Nucleus accumbens (tissue), 56 donors: ENCODE measurements around the gene FAM229A.
"Not testable (repeated sequence)": the region's sequence is repeated elsewhere in the genome, so short reads cannot be mapped to it uniquely, and the experiment has no call there.

Source experiments
- DNase-seq, 56 donors: peaks; one replicate each; lab custom pipeline; 2025; lab: John Stamatoyannopoulos, UW

FAM229A gene, protein sequence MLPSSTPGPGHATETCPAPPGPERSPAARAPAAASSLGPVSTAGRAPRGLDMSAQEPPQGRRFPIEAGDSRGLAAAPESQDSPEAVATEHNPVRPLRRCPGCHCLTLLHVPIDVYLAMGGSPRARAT

DNA sequence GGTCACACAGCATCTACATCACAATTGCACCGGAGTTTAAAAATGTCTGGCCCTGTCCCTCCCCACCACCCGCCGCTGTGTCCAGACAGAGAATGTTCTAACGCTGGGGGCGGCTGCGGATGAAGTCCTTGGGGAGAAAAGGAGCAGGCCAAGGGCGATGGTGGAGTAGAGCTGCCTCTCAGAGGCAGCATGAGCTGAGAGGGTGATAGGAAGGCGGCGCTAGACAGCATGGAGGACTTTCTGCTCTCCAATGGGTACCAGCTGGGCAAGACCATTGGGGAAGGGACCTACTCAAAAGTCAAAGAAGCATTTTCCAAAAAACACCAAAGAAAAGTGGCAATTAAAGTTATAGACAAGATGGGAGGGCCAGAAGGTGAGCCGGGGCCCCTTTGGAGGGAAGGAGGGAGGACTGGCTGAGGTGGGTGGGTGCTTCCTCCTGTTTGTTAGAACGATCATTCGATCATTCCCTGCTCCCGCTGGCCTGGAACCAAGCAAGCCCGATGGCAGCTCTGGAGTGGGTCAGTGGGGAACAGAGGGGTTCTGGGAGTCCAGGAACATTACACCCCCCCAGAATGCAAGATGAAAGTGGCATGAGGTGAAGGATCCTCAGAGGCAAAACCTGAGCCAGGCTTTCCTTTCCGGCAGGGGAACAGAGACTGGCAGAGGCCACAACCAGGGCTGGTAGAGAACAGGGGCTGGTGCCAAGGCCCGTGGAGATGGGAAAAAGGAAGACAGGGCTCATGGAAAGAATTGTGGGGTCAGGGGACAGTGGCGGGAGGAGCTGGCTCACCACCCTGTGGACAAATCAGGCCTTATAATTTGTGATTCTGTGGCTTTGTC, at the start of gene FAM229A, which contains the start of gene TSSK3:
Gene FAM229A (minus strand): TSS at position 12 of the 840 bp plus-strand sequence. CDS start 394 bp downstream, outside the sequence.
Gene TSSK3 (plus strand): TSS at position 66 of the 840 bp plus-strand sequence. CDS start 163 bp downstream, at position 229.
- DNase-seq: peak in 3 of 56 donors; percentile 56 to 91 (median 58)

DNA sequence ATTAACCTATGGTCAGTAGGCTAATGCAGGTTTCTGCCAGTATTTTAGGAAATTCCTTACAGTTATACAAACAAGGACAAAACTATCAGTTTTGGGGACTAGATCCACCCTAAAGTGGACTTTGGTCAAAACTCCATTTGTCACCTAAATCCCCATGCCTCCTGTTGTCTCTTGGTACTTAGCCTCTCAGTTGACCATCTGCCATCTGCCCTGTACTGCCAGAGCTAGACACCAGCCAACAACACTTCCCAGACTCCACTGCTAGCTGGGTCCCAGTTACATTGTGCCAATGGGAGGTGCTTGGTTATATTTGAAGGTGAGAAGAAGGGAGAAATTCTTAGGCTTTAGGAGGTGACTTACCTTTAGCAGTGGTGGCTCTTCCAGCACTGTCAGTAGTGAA, 49.0 kb upstream of the FAM229A start:
- DNase-seq: no peak

GRCh38 chr1:32406629-32407111, 44.4 kb upstream of the FAM229A start:
- no peak for DNase-seq

GRCh38 chr1:32405672-32406467, 43.6 kb upstream of the FAM229A start:
- no peak for DNase-seq

GRCh38 chr1:32404946-32405345, 42.7 kb upstream of the FAM229A start:
- DNase-seq: no peak

- peak in 54 of 56 donors; percentile 25 to 90 (median 64) for DNase-seq
Observed at GRCh38 chr1:32400876-32401631, 38.8 kb upstream of the FAM229A start.

GRCh38 chr1:32399843-32400242, 37.6 kb upstream of the FAM229A start:
- DNase-seq: no peak

DNA sequence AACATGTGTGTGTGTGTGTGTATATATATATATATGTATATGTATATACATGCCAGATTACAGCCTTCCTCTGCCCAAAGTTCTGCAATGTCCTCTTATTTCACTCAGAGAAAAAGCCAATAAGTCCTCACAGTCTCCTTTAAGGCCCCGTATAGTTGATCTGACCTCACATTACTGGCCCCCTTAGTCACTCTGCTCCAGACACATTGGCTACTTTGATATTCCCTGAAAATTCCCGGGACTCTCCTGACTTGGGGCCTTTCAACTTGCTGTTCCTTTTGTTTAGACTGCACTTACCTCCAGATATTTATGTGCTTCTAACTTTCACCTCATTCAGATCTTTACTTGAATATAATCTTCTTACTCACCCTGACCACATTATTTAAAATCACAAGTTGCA, 36.1 kb upstream of the FAM229A start:
- DNase-seq: no peak

- DNase-seq: not testable (repeated sequence)
Observed at GRCh38 chr1:32396524-32396923, 34.2 kb upstream of the FAM229A start.

DNA sequence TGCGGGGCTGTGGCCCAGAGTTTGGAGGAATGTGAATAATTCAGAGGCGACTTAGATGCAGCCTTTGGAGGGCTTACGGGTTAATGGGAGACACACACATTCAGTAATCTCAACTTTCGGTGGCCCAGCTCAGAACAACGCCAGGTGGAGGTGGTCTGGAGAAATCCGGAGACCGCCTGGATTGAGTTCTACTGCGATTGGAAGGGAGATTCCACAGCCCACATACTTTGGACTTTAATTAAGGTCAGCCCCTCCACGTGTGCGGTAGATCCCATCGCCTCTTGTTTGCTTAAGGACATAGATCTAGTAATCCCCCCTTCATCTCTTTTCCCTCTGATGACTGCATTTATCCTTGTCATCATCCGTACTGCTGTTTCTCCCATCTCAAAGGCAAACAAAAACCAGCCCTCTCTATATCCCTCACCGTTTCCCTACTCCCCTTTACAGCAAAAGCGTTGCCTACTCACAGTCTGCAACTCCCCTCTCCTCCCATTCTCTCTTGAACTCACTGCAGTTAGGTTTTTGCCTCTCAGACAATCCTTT, 32.7 kb upstream of the FAM229A start:
- peak in 1 of 56 donors; percentile 60 for DNase-seq

- DNase-seq: peak; percentile 78 to 99 (median 98)
Observed at GRCh38 chr1:32394141-32394889, 32.0 kb upstream of the FAM229A start, which contains the start of gene BSDC1. Gene BSDC1, minus strand, starts transcription at chr1:32394441. Its CDS starts 27 bp downstream, at chr1:32394414.

DNA sequence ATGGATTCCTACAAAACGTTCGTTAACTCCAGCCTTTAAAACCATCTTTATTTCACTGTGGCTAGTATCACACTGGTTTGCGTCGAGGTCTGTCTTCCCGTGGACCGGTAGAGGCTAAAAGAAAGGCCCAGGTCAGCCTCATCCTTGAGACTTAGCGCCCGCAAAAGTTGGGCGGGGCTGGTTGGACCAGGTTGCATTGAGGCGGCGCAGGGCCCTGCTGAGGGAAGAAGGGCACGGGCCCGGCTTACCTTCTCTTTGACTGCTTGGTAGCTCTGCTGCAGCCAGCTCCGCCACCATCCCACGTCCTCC, 31.5 kb upstream of the FAM229A start:
- peak in 8 of 56 donors; percentile 27 to 69 (median 42) for DNase-seq

DNA sequence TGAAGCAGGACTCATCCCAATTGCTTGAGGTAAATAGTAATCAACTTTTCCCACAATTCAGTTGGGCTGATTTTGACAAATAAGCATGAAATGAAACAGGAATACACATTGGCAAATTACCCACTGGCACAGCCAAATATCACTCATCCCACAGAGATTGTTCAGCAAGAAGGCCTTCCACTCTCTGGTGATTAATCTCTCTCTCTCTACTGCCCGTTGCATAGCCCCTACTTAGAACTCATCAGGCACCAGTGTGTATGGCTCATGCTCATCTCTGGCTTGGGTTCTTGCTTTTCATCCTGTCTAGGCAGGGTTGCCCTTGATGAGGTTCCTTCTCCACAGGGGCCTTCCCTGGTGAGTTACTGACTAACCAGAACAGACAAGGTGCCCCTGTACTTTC, 30.9 kb upstream of the FAM229A start:
- DNase-seq: no peak

- no peak for DNase-seq
Observed at GRCh38 chr1:32392325-32392724, 30.0 kb upstream of the FAM229A start.

- DNase-seq: no peak
Observed at GRCh38 chr1:32390904-32391870, 28.9 kb upstream of the FAM229A start.

GRCh38 chr1:32388641-32389040, 26.4 kb upstream of the FAM229A start:
- DNase-seq: no peak

GRCh38 chr1:32386676-32387392, 24.5 kb upstream of the FAM229A start:
- DNase-seq: no peak
